Mesodermal cell (in vitro differentiated cells): ENCODE measurements around the gene MOV10L1.

Experiments used
- H3K27ac ChIP-seq: 2 replicates; pipeline ENCODE4 v1.7.0; 2013; ENCODE audit warnings: mild to moderate bottlenecking, low read depth, low read length, moderate library complexity; ENCODE audit not compliant: severe bottlenecking
- H3K36me3 ChIP-seq: 2 replicates; pipeline ENCODE4 v1.7.1; 2013; ENCODE audit warnings: mild to moderate bottlenecking, low read length, moderate library complexity; ENCODE audit not compliant: control insufficient read depth, insufficient read depth
- H3K4me1 ChIP-seq: one replicate; pipeline ENCODE4 v1.7.1; 2013; ENCODE audit warnings: mild to moderate bottlenecking, low read length; ENCODE audit not compliant: insufficient read depth, control insufficient read depth, poor library complexity, severe bottlenecking
- H3K4me3 ChIP-seq: 2 replicates; pipeline ENCODE4 v1.7.0; 2013; ENCODE audit warnings: low read length, control low read depth, mild to moderate bottlenecking; ENCODE audit not compliant: insufficient read depth, poor library complexity, severe bottlenecking; ENCODE audit errors: extremely low read depth
- H3K9me3 ChIP-seq: 2 replicates; pipeline ENCODE4 v1.7.1; 2013; ENCODE audit warnings: mild to moderate bottlenecking, low read length, moderate library complexity; ENCODE audit not compliant: control insufficient read depth
- WGBS, 2 experiments: methylation state at CpG; one replicate each; pipeline ENCODE4 v1.1.5; 2013; ENCODE audit warnings: missing lambda C conversion rate in 2 of 2; ENCODE audit not compliant: insufficient coverage in 2 of 2; 5-methylcytosine and 5-hydroxymethylcytosine counted together

The MOV10L1 gene

GRCh38 chr22:50090412-50090714 is 557 bp downstream of the MOV10L1 start:
- Histone ChIP-seq H3K4me1 (peaks cover 3% of the 10 kb centered on the region), H3K4me3 (no peak overlapping the region), H3K9me3 (no peaks in the 10 kb centered on the region), H3K36me3 (no peaks in the 10 kb centered on the region), H3K27ac (no peak overlapping the region)
- 90 to 98% methylated on average over 15 to 20 of the region's 22 CpGs for WGBS, 2 experiments

DNA sequence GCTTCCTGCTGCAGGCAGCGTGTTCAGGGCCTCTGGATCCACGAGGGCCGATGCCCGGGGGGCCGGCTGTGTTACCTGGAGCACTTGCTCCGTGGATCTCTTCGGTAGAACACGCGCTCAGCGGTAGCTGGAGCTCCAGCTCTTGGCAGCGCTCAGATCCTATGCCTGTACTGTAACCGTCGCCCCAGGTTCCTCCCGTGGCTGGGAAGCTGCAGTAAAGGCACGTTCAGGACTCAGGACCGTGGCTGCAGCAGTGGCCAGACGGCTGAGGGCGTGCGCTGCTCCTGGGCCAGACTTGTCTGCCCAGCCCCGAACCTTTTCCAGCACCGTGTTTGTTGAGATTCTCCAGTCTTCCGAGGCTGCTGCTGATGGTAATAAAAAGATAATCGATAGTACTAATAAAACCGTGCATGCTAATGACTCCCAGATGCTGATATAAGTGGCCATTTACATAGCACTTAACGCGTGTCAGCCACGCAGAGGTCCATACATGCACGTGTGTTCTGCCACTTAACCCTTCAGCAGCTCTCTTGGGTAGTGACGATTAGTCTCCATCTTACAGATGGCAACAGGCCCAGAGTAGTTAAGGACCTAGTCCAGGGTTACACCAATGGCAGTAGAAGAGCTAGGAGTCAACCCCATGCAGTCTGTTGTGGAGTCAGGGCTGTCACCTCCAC is 1.4 kb downstream of the MOV10L1 start:
- Histone ChIP-seq H3K9me3 (no peaks in the 10 kb centered on the region), H3K4me3 (no peak overlapping the region), H3K36me3 (no peaks in the 10 kb centered on the region), H3K4me1 (no peaks in the 10 kb centered on the region), H3K27ac (no peak overlapping the region)
- WGBS, 2 experiments, result 93 to 94% methylated on average over 29 of the region's 29 CpGs

DNA sequence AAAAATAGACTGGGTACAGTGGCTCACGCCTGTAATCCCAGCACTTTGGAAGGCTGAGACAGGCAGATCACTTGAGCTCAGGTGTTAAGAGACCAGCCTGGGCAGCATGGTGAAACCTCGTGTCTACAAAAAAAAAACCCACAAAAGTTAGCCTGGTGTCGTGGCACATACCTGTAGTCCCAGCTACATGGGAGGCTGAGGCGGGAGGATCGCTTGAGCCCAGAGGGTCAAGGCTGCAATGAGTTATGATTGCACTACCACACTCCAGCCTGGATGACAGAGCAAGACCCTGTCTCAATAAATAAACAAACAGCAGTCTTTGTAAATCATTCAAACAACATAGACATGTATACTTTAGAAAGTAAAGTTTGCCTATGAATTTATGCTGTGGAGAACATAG is 2.5 kb downstream of the MOV10L1 start:
- Histone ChIP-seq H3K9me3 (no peaks in the 10 kb centered on the region), H3K36me3 (no peaks in the 10 kb centered on the region), H3K27ac (no peak overlapping the region), H3K4me3 (no peak overlapping the region), H3K4me1 (no peaks in the 10 kb centered on the region)
- 89 to 93% methylated on average over 5 of the region's 5 CpGs for WGBS, 2 experiments

DNA sequence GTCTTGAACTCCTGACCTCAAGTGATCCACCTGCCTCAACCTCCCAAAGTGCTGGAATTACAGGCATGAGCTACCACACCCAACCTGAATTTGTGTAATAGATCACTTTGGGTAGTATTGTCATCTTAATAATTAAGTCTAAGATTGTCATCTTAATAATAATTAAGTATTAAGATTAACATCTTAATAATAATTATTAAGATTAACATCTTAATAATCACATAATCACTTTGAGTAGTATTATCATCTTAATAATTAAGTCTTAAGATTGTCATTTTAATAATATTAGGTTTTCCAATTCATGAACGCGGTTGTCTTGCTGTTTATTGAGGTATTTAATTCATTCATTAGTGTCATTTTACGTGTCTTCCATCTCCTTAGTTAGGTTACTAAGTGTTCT is 8.2 kb downstream of the MOV10L1 start:
- no peaks in the 10 kb centered on the region for H3K9me3 ChIP-seq
- H3K4me3 ChIP-seq, result no peak overlapping the region
- no CpG with 5 or more reads among the region's 3 CpGs for WGBS, 2 experiments
- no peaks in the 10 kb centered on the region for H3K4me1 ChIP-seq
- no peak overlapping the region for H3K27ac ChIP-seq
- no peaks in the 10 kb centered on the region for H3K36me3 ChIP-seq

GRCh38 chr22:50101870-50102565 is 12.2 kb downstream of the MOV10L1 start:
- H3K4me1 ChIP-seq, result no peaks in the 10 kb centered on the region
- H3K4me3 ChIP-seq, result no peak overlapping the region
- 84 to 93% methylated on average over 7 to 9 of the region's 10 CpGs for WGBS, 2 experiments
- no peaks in the 10 kb centered on the region for H3K36me3 ChIP-seq
- no peak overlapping the region for H3K27ac ChIP-seq
- no peaks in the 10 kb centered on the region for H3K9me3 ChIP-seq

DNA sequence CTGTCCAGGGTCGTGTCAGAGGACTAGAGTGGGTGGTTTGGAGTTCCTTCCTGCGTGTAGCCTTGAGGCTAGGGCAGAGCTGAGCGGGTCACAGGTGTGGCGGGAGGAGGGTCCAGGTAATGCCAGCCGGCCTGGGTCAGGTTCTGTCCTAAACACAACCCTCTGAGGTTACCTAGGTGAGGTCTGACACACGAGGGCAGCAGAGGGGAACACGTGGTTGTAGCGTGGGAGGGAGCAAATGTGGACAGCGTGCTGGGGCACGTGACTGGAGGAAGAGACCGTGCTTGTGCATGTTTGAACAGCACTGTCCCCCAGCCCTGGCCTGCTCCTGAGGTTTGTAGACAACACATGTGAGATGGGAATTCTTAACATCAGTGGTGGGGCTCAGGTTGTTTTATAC is 13.1 kb downstream of the MOV10L1 start:
- Histone ChIP-seq H3K9me3 (no peaks in the 10 kb centered on the region), H3K4me1 (no peaks in the 10 kb centered on the region), H3K27ac (no peak overlapping the region), H3K36me3 (no peaks in the 10 kb centered on the region), H3K4me3 (no peak overlapping the region)
- 65 to 76% methylated on average over 8 to 11 of the region's 11 CpGs for WGBS, 2 experiments

GRCh38 chr22:50104141-50104544 is 14.3 kb downstream of the MOV10L1 start:
- Histone ChIP-seq H3K27ac (no peak overlapping the region), H3K36me3 (no peaks in the 10 kb centered on the region), H3K9me3 (no peaks in the 10 kb centered on the region), H3K4me1 (no peaks in the 10 kb centered on the region), H3K4me3 (no peak overlapping the region)
- 84 to 100% methylated on average over 4 to 5 of the region's 6 CpGs for WGBS, 2 experiments

GRCh38 chr22:50105208-50106100 is 15.6 kb downstream of the MOV10L1 start:
- Histone ChIP-seq H3K27ac (no peak overlapping the region), H3K36me3 (no peaks in the 10 kb centered on the region), H3K4me1 (no peaks in the 10 kb centered on the region), H3K9me3 (no peaks in the 10 kb centered on the region), H3K4me3 (no peak overlapping the region)
- WGBS, 2 experiments, result 90 to 92% methylated on average over 8 to 9 of the region's 9 CpGs

DNA sequence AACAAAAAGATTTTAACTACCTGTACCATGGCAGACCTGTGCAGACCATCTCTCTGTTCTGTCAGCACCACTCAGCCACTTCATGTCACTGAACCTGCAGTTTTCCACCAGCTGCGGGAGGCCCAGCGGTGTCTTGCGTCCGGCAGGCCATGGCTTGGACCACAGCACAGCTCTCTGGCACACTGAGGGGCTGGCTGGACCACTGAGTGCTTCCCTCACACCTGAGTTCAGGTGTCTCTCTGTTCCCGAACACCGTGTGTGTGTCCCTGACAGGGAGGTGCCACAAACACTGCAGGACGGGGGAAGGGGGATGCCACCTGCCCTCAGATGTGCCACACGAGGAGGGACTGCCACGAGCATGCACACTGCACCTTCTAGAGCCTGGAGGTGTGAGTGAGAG is 17.7 kb downstream of the MOV10L1 start:
- H3K4me3 ChIP-seq, result no peak overlapping the region
- 92% methylated on average over 8 to 9 of the region's 9 CpGs for WGBS, 2 experiments
- no peaks in the 10 kb centered on the region for H3K36me3 ChIP-seq
- H3K9me3 ChIP-seq, result no peaks in the 10 kb centered on the region
- peaks cover 10% of the 10 kb centered on the region for H3K4me1 ChIP-seq
- no peak overlapping the region for H3K27ac ChIP-seq

DNA sequence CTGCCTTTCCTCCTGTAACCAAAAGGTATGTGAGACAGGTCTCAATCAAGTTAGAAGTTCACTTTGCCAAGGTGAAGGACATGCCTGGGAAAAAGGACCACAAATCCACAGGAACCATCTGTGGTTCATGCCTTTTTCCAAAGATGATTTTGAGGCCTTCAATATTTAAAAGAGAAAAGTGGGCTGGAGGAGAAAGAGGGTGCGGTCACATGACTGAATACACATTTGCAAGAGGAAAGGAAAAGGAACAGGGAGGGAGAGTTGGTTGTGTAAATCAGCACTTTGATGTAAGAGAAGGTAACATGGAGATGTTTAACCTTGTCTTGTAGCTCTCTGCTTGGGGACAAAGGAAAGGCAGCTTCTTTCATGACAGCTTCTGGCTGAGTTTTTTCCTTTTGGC is 21.2 kb downstream of the MOV10L1 start:
- Histone ChIP-seq H3K36me3 (no peaks in the 10 kb centered on the region), H3K9me3 (no peaks in the 10 kb centered on the region), H3K4me1 (peaks cover 35% of the 10 kb centered on the region), H3K4me3 (no peak overlapping the region), H3K27ac (no peak overlapping the region)
- WGBS, 2 experiments, result 71 to 77% methylated on average over 1 of the region's 1 CpG
